Mucosa of rectum (tissue), 2 donors: ENCODE data around the gene PMS1.

Experiments used
- H3K27ac ChIP-seq, 2 donors: one replicate each; pipeline ENCODE4 v1.7.0; 2013; ENCODE audit warnings: inconsistent platforms in 2 of 2, low read depth in 2 of 2, low read length in 2 of 2
- H3K27me3 ChIP-seq, 2 donors: one replicate each; pipeline ENCODE4 v1.7.0; 2013; ENCODE audit warnings: low read length in 2 of 2; ENCODE audit not compliant: control insufficient read depth in 2 of 2, insufficient read depth in 2 of 2
- H3K36me3 ChIP-seq, 2 donors: one replicate each; pipeline ENCODE4 v1.7.0; 2013; ENCODE audit warnings: low read length in 2 of 2; ENCODE audit not compliant: control insufficient read depth in 2 of 2, insufficient read depth in 2 of 2
- H3K4me1 ChIP-seq, 2 donors: one replicate each; pipeline ENCODE4 v1.7.0; 2013; ENCODE audit warnings: low read length in 2 of 2, mild to moderate bottlenecking in 1 of 2; ENCODE audit not compliant: control insufficient read depth in 2 of 2, insufficient read depth in 2 of 2
- H3K4me3 ChIP-seq, 2 donors: one replicate each; pipeline ENCODE4 v1.7.0; 2013; ENCODE audit warnings: low read length in 2 of 2
- H3K9ac ChIP-seq, 2 donors: one replicate each; pipeline ENCODE4 v1.7.0; 2013; ENCODE audit warnings: low read length in 2 of 2, low read depth in 1 of 2, mild to moderate bottlenecking in 1 of 2
- H3K9me3 ChIP-seq, 2 donors: one replicate each; pipeline ENCODE4 v1.7.0; 2013; ENCODE audit warnings: low read length in 2 of 2; ENCODE audit not compliant: control insufficient read depth in 2 of 2
- donor health status: healthy.
- donor health status: Normal muscosa, but diverticular disease.

PMS1 gene

GRCh38 chr2:189772212-189772611 lies 12.0 kb upstream of the PMS1 start:
- Histone ChIP-seq H3K9me3 (no peaks in the 10 kb centered on the region), H3K4me1 (no peaks in the 10 kb centered on the region), H3K9ac (no peak overlapping the region), H3K36me3 (peaks cover 47 to 58% of the 10 kb centered on the region in 2 donors), H3K27me3 (no peaks in the 10 kb centered on the region), H3K27ac (no peak overlapping the region), H3K4me3 (no peak overlapping the region)

GRCh38 chr2:189782221-189782671 lies 2.0 kb upstream of the PMS1 start:
- H3K9ac ChIP-seq: no peak overlapping the region
- H3K4me3 ChIP-seq: peak overlapping the region in 1 of 2 donors; percentile 95
- no peaks in the 10 kb centered on the region for H3K9me3 ChIP-seq
- H3K27me3 ChIP-seq: no peaks in the 10 kb centered on the region
- H3K27ac ChIP-seq: no peak overlapping the region
- peaks cover 13 to 22% of the 10 kb centered on the region in 2 donors for H3K36me3 ChIP-seq
- peaks cover 11 to 16% of the 10 kb centered on the region in 2 donors for H3K4me1 ChIP-seq

- Histone ChIP-seq H3K4me3 (peak overlapping the region; percentile 94 to 95), H3K4me1 (peaks cover 11 to 16% of the 10 kb centered on the region in 2 donors), H3K36me3 (peaks cover 13 to 17% of the 10 kb centered on the region in 2 donors), H3K9ac (peak overlapping the region; percentile 92 to 94), H3K27ac (peak overlapping the region; percentile 96 to 97), H3K27me3 (no peaks in the 10 kb centered on the region), H3K9me3 (no peaks in the 10 kb centered on the region)
Measured at GRCh38 chr2:189783451-189783926, 761 bp upstream of the PMS1 start.

- Histone ChIP-seq H3K4me1 (no peaks in the 10 kb centered on the region), H3K36me3 (peaks cover 0 to 16% of the 10 kb centered on the region in 2 donors), H3K4me3 (no peak overlapping the region), H3K27me3 (no peaks in the 10 kb centered on the region), H3K27ac (no peak overlapping the region), H3K9me3 (no peaks in the 10 kb centered on the region), H3K9ac (no peak overlapping the region)
Measured at GRCh38 chr2:189791338-189792042, 7.2 kb downstream of the PMS1 start.

- Histone ChIP-seq H3K36me3 (peaks cover 3 to 26% of the 10 kb centered on the region in 2 donors), H3K27ac (no peak overlapping the region), H3K9me3 (no peaks in the 10 kb centered on the region), H3K9ac (no peak overlapping the region), H3K4me3 (no peak overlapping the region), H3K4me1 (no peaks in the 10 kb centered on the region), H3K27me3 (no peaks in the 10 kb centered on the region)
Measured at GRCh38 chr2:189794310-189794709, 10.1 kb downstream of the PMS1 start.

GRCh38 chr2:189797902-189798301 lies 13.7 kb downstream of the PMS1 start:
- H3K27me3 ChIP-seq: no peaks in the 10 kb centered on the region
- H3K4me1 ChIP-seq: no peaks in the 10 kb centered on the region
- H3K27ac ChIP-seq: no peak overlapping the region
- no peaks in the 10 kb centered on the region for H3K9me3 ChIP-seq
- H3K4me3 ChIP-seq: no peak overlapping the region
- no peak overlapping the region for H3K9ac ChIP-seq
- H3K36me3 ChIP-seq: peaks cover 7 to 24% of the 10 kb centered on the region in 2 donors

GRCh38 chr2:189798312-189799029 lies 14.2 kb downstream of the PMS1 start:
- Histone ChIP-seq H3K27me3 (no peaks in the 10 kb centered on the region), H3K36me3 (peaks cover 9 to 22% of the 10 kb centered on the region in 2 donors), H3K9me3 (no peaks in the 10 kb centered on the region), H3K4me1 (no peaks in the 10 kb centered on the region), H3K27ac (no peak overlapping the region), H3K9ac (no peak overlapping the region), H3K4me3 (no peak overlapping the region)

GRCh38 chr2:189799030-189799331 lies 14.7 kb downstream of the PMS1 start:
- Histone ChIP-seq H3K4me1 (no peaks in the 10 kb centered on the region), H3K36me3 (peaks cover 10 to 17% of the 10 kb centered on the region in 2 donors), H3K27me3 (no peaks in the 10 kb centered on the region), H3K27ac (no peak overlapping the region), H3K4me3 (no peak overlapping the region), H3K9ac (no peak overlapping the region), H3K9me3 (no peaks in the 10 kb centered on the region)

- H3K9ac ChIP-seq: no peak overlapping the region
- H3K4me1 ChIP-seq: no peaks in the 10 kb centered on the region
- peaks cover 10 to 15% of the 10 kb centered on the region in 2 donors for H3K36me3 ChIP-seq
- no peak overlapping the region for H3K4me3 ChIP-seq
- H3K9me3 ChIP-seq: no peaks in the 10 kb centered on the region
- no peaks in the 10 kb centered on the region for H3K27me3 ChIP-seq
- H3K27ac ChIP-seq: no peak overlapping the region
Measured at GRCh38 chr2:189799531-189799930, 15.3 kb downstream of the PMS1 start.

- no peak overlapping the region for H3K9ac ChIP-seq
- H3K4me1 ChIP-seq: no peaks in the 10 kb centered on the region
- H3K4me3 ChIP-seq: no peak overlapping the region
- H3K9me3 ChIP-seq: no peaks in the 10 kb centered on the region
- H3K27me3 ChIP-seq: no peaks in the 10 kb centered on the region
- peaks cover 2 to 8% of the 10 kb centered on the region in 2 donors for H3K36me3 ChIP-seq
- H3K27ac ChIP-seq: no peak overlapping the region
Measured at GRCh38 chr2:189802396-189802912, 18.2 kb downstream of the PMS1 start.
